ENCODE results near the gene P2RY6. TPM values are rescaled to one million over a fixed set of nuclear protein-coding genes. Genes with fewer than 3 reads are reported as not detected.

P2RY6 gene
- total and polyA plus RNA-seq, 3 experiments from 2014 or later, result 0.20 to 0.24 TPM; not detected in 1

GRCh38 chr11:73325036-73325981 is 53.2 kb downstream of the P2RY6 start:
- H3K36me3 ChIP-seq (ENCODE audit: insufficient read depth, low read length), result no peaks in the 10 kb centered on the region
- CTCF ChIA-PET, result interaction anchor here (1.0 to 1.4 kb wide), 3 partner anchors 12 to 35 kb away, joined by 3 read pairs; no protein-coding TSS in a partner anchor
- Mint-ChIP-seq H3K36me3 (no peaks in the 10 kb centered on the region), H3K9me3 (no peaks in the 10 kb centered on the region), H3K27me3 (peaks cover 0 to 3% of the 10 kb centered on the region in 2 donors), H3K4me3 (no peak overlapping the region), H3K4me1 (peaks cover 0 to 9% (median 0%) of the 10 kb centered on the region in 3 donors), H3K27ac (no peak overlapping the region)
- POLR2A ChIA-PET, result no interaction called here
- no peak overlapping the region for H3K4me3 ChIP-seq (ENCODE audit: low read length)
- H3K4me1 ChIP-seq (ENCODE audit: insufficient read depth, low read length), result no peaks in the 10 kb centered on the region
- DNase-seq, result no peak
- no peak overlapping the region for H3K27ac ChIP-seq (ENCODE audit: low read depth, low read length)
- H3K27me3 ChIP-seq (ENCODE audit: insufficient read depth, low read length, poor library complexity, severe bottlenecking), result no peaks in the 10 kb centered on the region
- no peaks in the 10 kb centered on the region for H3K9me3 ChIP-seq (ENCODE audit: low read length)

DNA sequence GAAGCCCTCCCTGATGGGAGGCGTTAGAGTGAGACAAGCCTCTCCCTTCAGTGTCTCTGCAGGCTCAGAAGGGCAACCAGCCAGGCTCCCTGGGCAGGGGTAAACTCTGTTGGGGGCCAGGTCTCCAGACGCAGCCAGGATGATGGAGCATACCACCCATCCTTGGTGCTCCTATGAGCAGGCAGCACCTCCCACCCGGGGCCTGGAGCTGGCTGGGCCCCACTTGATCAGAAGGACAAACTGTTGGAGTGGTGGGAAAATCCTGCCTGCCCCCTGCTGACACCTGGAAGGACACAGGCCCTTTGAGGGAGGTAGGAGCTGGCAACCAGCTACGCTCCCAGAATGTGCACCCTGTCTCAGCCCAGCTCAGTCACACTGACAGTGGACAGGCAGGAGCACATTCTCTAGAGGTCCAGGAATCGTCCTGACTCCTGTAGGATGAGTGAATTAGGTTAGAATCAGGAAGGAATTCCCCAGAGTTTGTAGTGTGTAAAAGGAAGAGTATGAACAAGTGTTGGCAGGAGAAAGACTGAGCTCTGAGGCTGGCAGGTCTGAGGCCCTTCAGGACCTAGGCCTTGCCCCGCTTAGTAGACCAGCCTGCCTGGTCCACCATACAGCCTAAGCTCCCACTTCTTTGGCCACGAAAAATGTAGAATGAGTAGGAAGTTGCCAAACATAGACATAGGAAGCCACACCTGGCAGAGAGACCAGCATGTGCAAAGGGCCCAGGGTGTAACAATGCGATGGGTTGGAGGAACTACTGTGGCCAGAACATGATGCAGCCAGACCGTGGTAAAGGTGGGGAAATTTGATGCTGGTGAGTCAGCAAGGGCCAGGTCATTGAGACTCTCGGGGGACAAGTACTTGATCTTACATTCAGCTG is 55.0 kb downstream of the P2RY6 start:
- H3K4me3 ChIP-seq (ENCODE audit: low read length), result no peak overlapping the region
- no peaks in the 10 kb centered on the region for H3K9me3 ChIP-seq (ENCODE audit: low read length)
- no peaks in the 10 kb centered on the region for H3K36me3 ChIP-seq (ENCODE audit: insufficient read depth, low read length)
- no peak overlapping the region for H3K27ac ChIP-seq (ENCODE audit: low read depth, low read length)
- POLR2A ChIA-PET, result no interaction called here
- CTCF ChIA-PET, result interaction anchor here (0.7 to 1.6 kb wide), 5 partner anchors 8 to 33 kb away, joined by 3 to 6 read pairs (median 4); no protein-coding TSS in a partner anchor
- H3K9me3 Mint-ChIP-seq, result no peaks in the 10 kb centered on the region
- peaks cover 0 to under 1% (median 0%) of the 10 kb centered on the region in 3 donors for H3K4me1 Mint-ChIP-seq
- DNase-seq, result no peak
- H3K27me3 ChIP-seq (ENCODE audit: insufficient read depth, low read length, poor library complexity, severe bottlenecking), result no peaks in the 10 kb centered on the region
- H3K27ac Mint-ChIP-seq, result peak overlapping the region in 2 of 8 donors; percentile 21 to 25
- H3K27me3 Mint-ChIP-seq, result peaks cover 0 to 1% of the 10 kb centered on the region in 2 donors
- no peaks in the 10 kb centered on the region for H3K36me3 Mint-ChIP-seq
- H3K4me3 Mint-ChIP-seq, result no peak overlapping the region
- H3K4me1 ChIP-seq (ENCODE audit: insufficient read depth, low read length), result no peaks in the 10 kb centered on the region

- CTCF ChIA-PET, result interaction anchor here (1.2 to 1.6 kb wide), 3 partner anchors 7 to 23 kb away, joined by 4 to 6 read pairs (median 6); no protein-coding TSS in a partner anchor
- no peaks in the 10 kb centered on the region for H3K4me1 Mint-ChIP-seq
- no peaks in the 10 kb centered on the region for H3K27me3 ChIP-seq (ENCODE audit: insufficient read depth, low read length, poor library complexity, severe bottlenecking)
- no peaks in the 10 kb centered on the region for H3K9me3 ChIP-seq (ENCODE audit: low read length)
- POLR2A ChIA-PET, result no interaction called here
- no peaks in the 10 kb centered on the region for H3K36me3 Mint-ChIP-seq
- no peaks in the 10 kb centered on the region for H3K36me3 ChIP-seq (ENCODE audit: insufficient read depth, low read length)
- no peak for DNase-seq
- H3K4me1 ChIP-seq (ENCODE audit: insufficient read depth, low read length), result no peaks in the 10 kb centered on the region
- no peak overlapping the region for H3K27ac ChIP-seq (ENCODE audit: low read depth, low read length)
- H3K4me3 ChIP-seq (ENCODE audit: low read length), result no peak overlapping the region
- H3K9me3 Mint-ChIP-seq, result no peaks in the 10 kb centered on the region
- H3K27ac Mint-ChIP-seq, result peak overlapping the region in 1 of 8 donors; percentile 63
- H3K27me3 Mint-ChIP-seq, result no peaks in the 10 kb centered on the region
- no peak overlapping the region for H3K4me3 Mint-ChIP-seq
Measured at GRCh38 chr11:73327812-73328364, 55.8 kb downstream of the P2RY6 start.

DNA sequence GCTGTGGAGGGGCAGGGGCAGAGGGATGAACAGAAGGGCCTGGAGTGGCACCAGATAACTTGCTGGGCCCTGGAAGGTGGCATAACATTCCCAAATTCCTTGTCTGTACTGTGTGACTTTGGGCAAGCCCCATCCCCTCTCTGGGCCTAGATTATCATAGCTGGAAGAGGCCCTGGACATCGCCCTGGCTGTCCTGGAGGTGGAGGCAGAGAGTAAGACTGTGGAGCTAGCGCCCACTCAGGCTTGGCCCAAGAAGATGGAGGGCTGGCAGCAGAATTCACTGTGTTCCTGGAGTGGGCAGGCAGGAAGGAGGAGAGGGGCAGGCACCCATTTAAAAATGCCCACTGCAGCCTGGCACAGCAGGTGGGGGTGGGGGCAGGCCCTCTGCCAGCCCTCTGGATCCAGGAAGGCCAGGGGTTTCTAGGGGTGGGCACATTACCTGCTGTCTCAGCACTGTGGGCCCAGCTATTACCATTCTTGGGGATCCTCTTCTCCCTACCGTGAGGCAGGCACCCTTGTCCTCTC is 58.5 kb downstream of the P2RY6 start:
- no peak for DNase-seq
- Histone ChIP-seq H3K9me3 (ENCODE audit: low read length) (no peaks in the 10 kb centered on the region), H3K4me1 (ENCODE audit: insufficient read depth, low read length) (no peaks in the 10 kb centered on the region), H3K36me3 (ENCODE audit: insufficient read depth, low read length) (no peaks in the 10 kb centered on the region), H3K4me3 (ENCODE audit: low read length) (no peak overlapping the region), H3K27ac (ENCODE audit: low read depth, low read length) (no peak overlapping the region), H3K27me3 (ENCODE audit: insufficient read depth, low read length, poor library complexity, severe bottlenecking) (no peaks in the 10 kb centered on the region)
- Mint-ChIP-seq H3K9me3 (no peaks in the 10 kb centered on the region), H3K4me3 (peak overlapping the region in 1 of 7 donors; percentile 18), H3K4me1 (no peaks in the 10 kb centered on the region), H3K36me3 (no peaks in the 10 kb centered on the region), H3K27ac (no peak overlapping the region), H3K27me3 (no peaks in the 10 kb centered on the region)
- POLR2A ChIA-PET, result no interaction called here
- CTCF ChIA-PET, result interaction anchor here (2.0 kb wide), 1 partner anchor 21 kb away, joined by 5 read pairs; no protein-coding TSS in a partner anchor

GRCh38 chr11:73331138-73331916 is 59.2 kb downstream of the P2RY6 start:
- H3K27ac ChIP-seq (ENCODE audit: low read depth, low read length), result no peak overlapping the region
- Mint-ChIP-seq H3K4me1 (no peaks in the 10 kb centered on the region), H3K9me3 (no peaks in the 10 kb centered on the region), H3K27ac (no peak overlapping the region), H3K36me3 (no peaks in the 10 kb centered on the region), H3K27me3 (peaks cover 0 to 3% of the 10 kb centered on the region in 2 donors), H3K4me3 (peak overlapping the region in 1 of 7 donors; percentile 18)
- H3K36me3 ChIP-seq (ENCODE audit: insufficient read depth, low read length), result no peaks in the 10 kb centered on the region
- no peaks in the 10 kb centered on the region for H3K27me3 ChIP-seq (ENCODE audit: insufficient read depth, low read length, poor library complexity, severe bottlenecking)
- H3K4me3 ChIP-seq (ENCODE audit: low read length), result no peak overlapping the region
- H3K9me3 ChIP-seq (ENCODE audit: low read length), result no peaks in the 10 kb centered on the region
- no peaks in the 10 kb centered on the region for H3K4me1 ChIP-seq (ENCODE audit: insufficient read depth, low read length)
- POLR2A ChIA-PET, result no interaction called here
- DNase-seq, result no peak
- CTCF ChIA-PET, result interaction anchor here (2.0 kb wide), 1 partner anchor 20 kb away, joined by 5 read pairs; no protein-coding TSS in a partner anchor

DNA sequence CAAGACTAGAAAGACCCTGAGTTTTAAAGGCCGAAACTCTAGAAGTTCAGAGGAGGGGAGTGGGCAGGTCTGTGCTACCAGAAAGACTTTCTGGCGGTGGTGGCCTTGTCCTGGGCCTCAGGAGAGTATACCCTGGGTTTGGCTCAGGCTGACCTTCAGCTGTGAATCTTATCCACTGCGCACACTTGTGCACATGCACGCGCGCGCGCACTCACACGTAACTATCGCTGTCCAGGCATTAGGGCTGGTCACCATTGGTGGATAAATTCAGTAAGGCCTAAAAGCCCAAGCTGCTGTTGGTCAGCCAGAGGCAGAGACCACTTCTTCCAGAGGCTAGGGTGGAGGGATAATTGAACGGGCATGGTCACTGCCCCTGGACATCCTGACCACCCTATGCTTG is 61.0 kb downstream of the P2RY6 start:
- ChIA-PET POLR2A (no interaction called here), CTCF (interaction anchor here (1.5 to 8.4 kb wide), 2 partner anchors 18 to 25 kb away, joined by 4 to 109 read pairs; partner anchors contain the start of gene ARHGEF17)
- Histone ChIP-seq H3K4me3 (ENCODE audit: low read length) (no peak overlapping the region), H3K36me3 (ENCODE audit: insufficient read depth, low read length) (no peaks in the 10 kb centered on the region), H3K9me3 (ENCODE audit: low read length) (no peaks in the 10 kb centered on the region), H3K4me1 (ENCODE audit: insufficient read depth, low read length) (no peaks in the 10 kb centered on the region), H3K27ac (ENCODE audit: low read depth, low read length) (no peak overlapping the region), H3K27me3 (ENCODE audit: insufficient read depth, low read length, poor library complexity, severe bottlenecking) (no peaks in the 10 kb centered on the region)
- no peak overlapping the region for H3K4me3 Mint-ChIP-seq
- H3K4me1 Mint-ChIP-seq, result no peaks in the 10 kb centered on the region
- no peaks in the 10 kb centered on the region for H3K36me3 Mint-ChIP-seq
- DNase-seq, result no peak
- peaks cover 0 to 6% of the 10 kb centered on the region in 2 donors for H3K27me3 Mint-ChIP-seq
- no peaks in the 10 kb centered on the region for H3K9me3 Mint-ChIP-seq
- no peak overlapping the region for H3K27ac Mint-ChIP-seq
